Endothelial cell of umbilical vein (primary cell): ENCODE data around the gene MFGE8. TPM values are rescaled to one million over a fixed set of nuclear protein-coding genes. Genes with fewer than 3 reads are reported as not detected.

ENCODE experiments used
- BruUV-seq: library from RNA; stranded (reverse); fragments of 400-500 nt; replicated peaks from 2 replicates; lab custom pipeline; 2021; lab: Mats Ljungman, UMichigan
- CTCF ChIA-PET: fragments of 300-600, 350-600 bp; sonication (Branson Sonifier 250); formaldehyde crosslinking; loops from one replicate; lab custom pipeline; 2021; ENCODE audit warnings: antibody characterized with exemption, inconsistent platforms; lab: Charles Lee
- POLR2A ChIA-PET: fragments of 300-600, 350-600 bp; sonication (Branson Sonifier 250); formaldehyde crosslinking; loops from one replicate; lab custom pipeline; 2021; ENCODE audit warnings: antibody characterized with exemption, inconsistent platforms; lab: Charles Lee
- DNase-seq: peaks from one replicate; pipeline ENCODE4 v3.0.0-alpha.2; 2011; ENCODE audit warnings: low read depth, low spot score
- FAIRE-seq: peaks from 2 replicates; lab custom pipeline; 2011; peaks lifted over from hg19 to GRCh38; lab: Jason Lieb, UNC
- H2AFZ ChIP-seq: 2 replicates; pipeline ENCODE4 v1.6.0; 2012; ENCODE audit warnings: low read depth, low read length, control low read depth, inconsistent platforms
- H3K27ac ChIP-seq: 2 replicates; pipeline ENCODE4 v1.5.1; 2011; ENCODE audit warnings: low read depth, mild to moderate bottlenecking, control low read depth, low read length, moderate library complexity; ENCODE audit not compliant: insufficient read depth
- H3K27me3 ChIP-seq, 2 experiments: 2 replicates each; pipeline versions ENCODE4 v1.6.0 to v1.6.1; 2011; ENCODE audit warnings: low read length in 2 of 2, mixed read lengths in 1 of 2; ENCODE audit not compliant: control insufficient read depth in 2 of 2, insufficient read depth in 2 of 2
- H3K36me3 ChIP-seq, 2 experiments: 2 replicates in 1 of 2; 3 replicates in 1 of 2; pipeline ENCODE4 v1.5.1; 2011; ENCODE audit warnings: low read length in 2 of 2, mild to moderate bottlenecking in 1 of 2, moderate library complexity in 1 of 2; ENCODE audit not compliant: control insufficient read depth in 2 of 2, insufficient read depth in 2 of 2; ENCODE audit errors: extremely low read depth in 1 of 2
- H3K4me1 ChIP-seq: 3 replicates; pipeline ENCODE4 v1.5.1; 2011; ENCODE audit warnings: mild to moderate bottlenecking, low read length; ENCODE audit not compliant: control insufficient read depth, insufficient read depth; ENCODE audit errors: extremely low read depth
- H3K4me2 ChIP-seq: 2 replicates; pipeline ENCODE4 v1.6.1; 2011; ENCODE audit warnings: low read length, control low read depth, mixed read lengths; ENCODE audit not compliant: insufficient read depth
- H3K4me3 ChIP-seq, 3 experiments: fragments of 200-600 bp in 1 of 3; sonication (generic), shearing (Covaris generic) in 1 of 3; replicated peaks in 1 of 3; 2 replicates each; pipeline ENCODE4 v1.5.1; 2011 to 2016; ENCODE audit warnings: control low read depth in 3 of 3, low read length in 3 of 3, mild to moderate bottlenecking in 2 of 3, inconsistent platforms in 1 of 3, low read depth in 1 of 3, moderate library complexity in 1 of 3; ENCODE audit not compliant: insufficient read depth in 1 of 3
- H3K79me2 ChIP-seq: 2 replicates; pipeline ENCODE4 v1.6.0; 2012; ENCODE audit warnings: low read length, inconsistent platforms; ENCODE audit not compliant: control insufficient read depth, insufficient read depth
- H3K9ac ChIP-seq: replicated peaks from 2 replicates; pipeline ENCODE3; 2011; ENCODE audit warnings: low read length, control low read depth; ENCODE audit not compliant: insufficient read depth; ENCODE audit errors: extremely low read depth
- H3K9me1 ChIP-seq: replicated peaks from 3 replicates; pipeline ENCODE4 v1.6.0; 2011; ENCODE audit warnings: mild to moderate bottlenecking, low read length; ENCODE audit not compliant: control insufficient read depth, insufficient read depth; ENCODE audit errors: extremely low read depth
- H3K9me3 ChIP-seq: replicated peaks from 2 replicates; pipeline ENCODE4 v1.5.1; 2012; ENCODE audit warnings: low read length, inconsistent platforms; ENCODE audit not compliant: control insufficient read depth, insufficient read depth
- H4K20me1 ChIP-seq: replicated peaks from 2 replicates; pipeline ENCODE3; 2011; ENCODE audit warnings: mild to moderate bottlenecking, low read length; ENCODE audit not compliant: control insufficient read depth, insufficient read depth; ENCODE audit errors: extremely low read depth
- FOS ChIP-seq: IDR thresholded peaks from 2 replicates; pipeline ENCODE4 v1.6.1; 2011; ENCODE audit warnings: mild to moderate bottlenecking, low read length, moderate library complexity, borderline replicate concordance; ENCODE audit not compliant: insufficient read depth
- GATA2 ChIP-seq: IDR thresholded peaks from 2 replicates; pipeline ENCODE4 v1.7.0; 2011; ENCODE audit warnings: low read depth, mild to moderate bottlenecking, moderate library complexity, mixed read lengths, low read length; ENCODE audit not compliant: insufficient read length, insufficient read depth
- JUN ChIP-seq: IDR thresholded peaks from 2 replicates; pipeline ENCODE4 v1.6.1; 2011; ENCODE audit warnings: borderline replicate concordance, low read depth; ENCODE audit not compliant: insufficient read length, insufficient read depth
- MYC ChIP-seq: IDR thresholded peaks from one replicate; pipeline ENCODE4 v1.6.1; 2011; ENCODE audit warnings: mild to moderate bottlenecking, low read depth, low read length
- POLR2A ChIP-seq: IDR thresholded peaks from 2 replicates; pipeline ENCODE4 v1.6.1; 2012; ENCODE audit warnings: low read depth, mild to moderate bottlenecking, control low read depth, low read length
- POLR2AphosphoS5 ChIP-seq: IDR thresholded peaks from 2 replicates; pipeline ENCODE4 v1.6.1; 2012; ENCODE audit warnings: low read depth, mild to moderate bottlenecking, control low read depth, low read length, moderate library complexity; ENCODE audit not compliant: insufficient read depth
- dilution Hi-C: fragments of 300-500 bp; cut with MboI; formaldehyde crosslinking; loops from one replicate; pipeline ENCODE4 v1.15.0; 2019; ENCODE audit warnings: low sequenced_read_pairs; ENCODE audit not compliant: extremely low pct_ligation_motif_present
- intact Hi-C: fragments of 100-400 bp; cut with micrococcal nuclease; formaldehyde crosslinking; loops from one replicate; pipeline ENCODE4 v1.10.0; 2022
- polyA plus RNA-seq, 4 experiments: library from polyadenylated mRNA; depleted of rRNA in 3 of 4; stranded (reverse) in 3 of 4; unstranded in 1 of 4; fragments of >200 nt; gene quantifications; 2 replicates each; pipeline versions ENCODE4 v1.2.1 to v1.2.3, GENCODE V29; 2011 to 2012; ENCODE audit warnings: missing spikeins in 1 of 4
- total RNA-seq: library from RNA; stranded (reverse); gene quantifications from 2 replicates; pipeline ENCODE4 v1.2.3, GENCODE V29; 2021
- TF ChIP-seq, protein P1 (sequence below), 2 donors: IDR thresholded peaks; 1 replicate in 1 of 2; 2 replicates in 1 of 2; pipeline ENCODE4 v1.5.1; 2011; ENCODE audit warnings: low read length in 2 of 2, mild to moderate bottlenecking in 2 of 2, moderate library complexity in 2 of 2, control low read depth in 1 of 2, inconsistent platforms in 1 of 2, low read depth in 1 of 2; ENCODE audit not compliant: insufficient read depth in 1 of 2; ENCODE audit errors: extremely low read depth in 1 of 2
- TF ChIP-seq, protein P2 (sequence below): IDR thresholded peaks from 2 replicates; pipeline ENCODE4 v1.6.1; 2011; ENCODE audit not compliant: insufficient read depth, insufficient read length

The MFGE8 gene
- total and polyA plus RNA-seq, 2 donors (not counting 3 experiments of a cell fraction or from before 2014, with no cell fraction given) = 108 to 117 TPM

DNA sequence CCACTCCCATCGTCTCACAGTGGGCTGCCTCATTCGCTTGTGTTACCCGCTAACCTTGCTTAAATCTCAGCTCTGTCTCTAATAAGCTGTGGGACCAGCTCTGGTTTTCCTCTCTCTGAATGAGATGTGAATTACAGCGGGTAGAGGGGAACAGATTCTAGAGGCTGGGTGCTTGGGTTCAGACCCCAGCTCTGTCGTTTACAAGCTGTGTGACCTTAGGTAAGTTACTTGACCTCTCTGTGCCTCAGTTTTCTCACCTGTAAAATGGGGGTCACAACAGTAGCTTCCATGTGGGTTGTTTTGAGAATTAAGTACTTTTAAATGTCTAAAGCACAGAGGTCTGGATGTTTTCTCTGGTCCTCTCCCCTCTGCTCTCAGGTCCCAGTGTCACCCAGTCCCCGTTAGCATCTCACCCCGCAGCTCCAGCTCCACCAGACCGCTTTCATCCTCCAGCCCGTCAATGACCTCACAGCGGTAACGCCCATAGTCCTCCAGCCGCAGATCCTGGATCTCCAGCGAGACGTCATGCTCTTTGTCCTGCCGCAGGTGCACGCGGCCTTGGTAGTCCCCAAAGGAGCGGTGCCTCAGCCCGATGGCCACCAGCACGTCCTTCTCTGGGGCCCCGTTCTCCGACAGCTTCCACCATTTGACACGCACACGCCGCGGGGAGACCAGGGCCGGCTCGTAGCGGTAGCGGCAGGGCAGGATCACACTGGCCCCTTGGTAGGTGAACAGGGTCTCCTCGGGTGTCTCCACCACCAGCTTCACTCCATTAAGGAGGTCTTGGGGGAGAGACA, 32.0 kb downstream of the MFGE8 start:
- POLR2A ChIA-PET = no interaction called here
- Histone ChIP-seq H3K36me3 (peaks cover 0 to 39% of the 10 kb centered on the region in 2 experiments), H3K4me3 (no peak overlapping the region), H3K9me3 (no peaks in the 10 kb centered on the region), H3K27ac (no peak overlapping the region), H3K79me2 (no peaks in the 10 kb centered on the region), H4K20me1 (no peaks in the 10 kb centered on the region), H3K9ac (no peak overlapping the region), H2AFZ (no peak overlapping the region), H3K9me1 (no peaks in the 10 kb centered on the region), H3K4me2 (no peak overlapping the region), H3K4me1 (no peaks in the 10 kb centered on the region), H3K27me3 (no peaks in the 10 kb centered on the region)
- TF ChIP-seq, protein P1, sequence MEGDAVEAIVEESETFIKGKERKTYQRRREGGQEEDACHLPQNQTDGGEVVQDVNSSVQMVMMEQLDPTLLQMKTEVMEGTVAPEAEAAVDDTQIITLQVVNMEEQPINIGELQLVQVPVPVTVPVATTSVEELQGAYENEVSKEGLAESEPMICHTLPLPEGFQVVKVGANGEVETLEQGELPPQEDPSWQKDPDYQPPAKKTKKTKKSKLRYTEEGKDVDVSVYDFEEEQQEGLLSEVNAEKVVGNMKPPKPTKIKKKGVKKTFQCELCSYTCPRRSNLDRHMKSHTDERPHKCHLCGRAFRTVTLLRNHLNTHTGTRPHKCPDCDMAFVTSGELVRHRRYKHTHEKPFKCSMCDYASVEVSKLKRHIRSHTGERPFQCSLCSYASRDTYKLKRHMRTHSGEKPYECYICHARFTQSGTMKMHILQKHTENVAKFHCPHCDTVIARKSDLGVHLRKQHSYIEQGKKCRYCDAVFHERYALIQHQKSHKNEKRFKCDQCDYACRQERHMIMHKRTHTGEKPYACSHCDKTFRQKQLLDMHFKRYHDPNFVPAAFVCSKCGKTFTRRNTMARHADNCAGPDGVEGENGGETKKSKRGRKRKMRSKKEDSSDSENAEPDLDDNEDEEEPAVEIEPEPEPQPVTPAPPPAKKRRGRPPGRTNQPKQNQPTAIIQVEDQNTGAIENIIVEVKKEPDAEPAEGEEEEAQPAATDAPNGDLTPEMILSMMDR (IDR thresholded peaks at IDR 0.05; ENCODE audit: extremely low read depth in 1 of 2, insufficient read depth in 1 of 2, low read depth in 1 of 2, low read length in 2 of 2) = no peak
- TF ChIP-seq FOS (no peak), JUN (no peak), POLR2AphosphoS5 (no peak), MYC (no peak), POLR2A (no peak), GATA2 (no peak)
- TF ChIP-seq, protein P2, sequence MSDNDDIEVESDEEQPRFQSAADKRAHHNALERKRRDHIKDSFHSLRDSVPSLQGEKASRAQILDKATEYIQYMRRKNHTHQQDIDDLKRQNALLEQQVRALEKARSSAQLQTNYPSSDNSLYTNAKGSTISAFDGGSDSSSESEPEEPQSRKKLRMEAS = no peak
- BruUV-seq = no TSS peak
- DNase-seq (no peak), FAIRE-seq (no peak)
- CTCF ChIA-PET = interaction anchor here (0.8 to 5.3 kb wide), 7 partner anchors 10 to 297 kb away, joined by 3 to 29 read pairs (median 4); no protein-coding TSS in a partner anchor
- dilution Hi-C loops (no loop called here), intact Hi-C loops (no loop called here)
